NT2/D1 (cell line): ENCODE data around the gene PDE5A.

Experiments used
- DNase-seq: peaks from one replicate; pipeline ENCODE4 v3.0.0-alpha.2; 2011; ENCODE audit warnings: low read depth, low spot score
- H3K27me3 ChIP-seq: 2 replicates; pipeline ENCODE4 v1.6.0; 2011; ENCODE audit warnings: mild to moderate bottlenecking; ENCODE audit not compliant: insufficient read length, insufficient read depth
- H3K36me3 ChIP-seq: 2 replicates; pipeline ENCODE4 v1.6.1; 2011; ENCODE audit warnings: mild to moderate bottlenecking, low read length, mixed read lengths; ENCODE audit not compliant: insufficient read depth, insufficient read length
- H3K4me1 ChIP-seq: 2 replicates; pipeline ENCODE4 v1.5.1; 2011; ENCODE audit not compliant: insufficient read depth, insufficient read length
- H3K4me3 ChIP-seq: 2 replicates; pipeline ENCODE4 v1.5.1; 2011; ENCODE audit warnings: low read depth; ENCODE audit not compliant: insufficient read length
- H3K9ac ChIP-seq: 2 replicates; pipeline ENCODE4 v1.6.0; 2011; ENCODE audit warnings: low read depth; ENCODE audit not compliant: insufficient read length
- H3K9me3 ChIP-seq: 2 replicates; pipeline ENCODE4 v1.5.1; 2011; ENCODE audit warnings: mild to moderate bottlenecking, low read length; ENCODE audit not compliant: insufficient read depth
- SUZ12 ChIP-seq: IDR thresholded peaks from 2 replicates; pipeline ENCODE4 v1.6.1; 2011; ENCODE audit not compliant: insufficient read length, insufficient read depth; ENCODE audit errors: extremely low read depth
- YY1 ChIP-seq: IDR thresholded peaks from 2 replicates; pipeline ENCODE4 v1.6.1; 2011; ENCODE audit not compliant: insufficient read length, insufficient read depth
- ZNF274 ChIP-seq: IDR thresholded peaks from 2 replicates; pipeline ENCODE4 v1.6.1; 2011; ENCODE audit warnings: mild to moderate bottlenecking, low read depth, low read length

The PDE5A gene

GRCh38 chr4:119627267-119628255, 1.0 kb downstream of the PDE5A start:
- Histone ChIP-seq H3K36me3 (no peaks in the 10 kb centered on the region), H3K4me1 (no peaks in the 10 kb centered on the region), H3K27me3 (peaks cover 15% of the 10 kb centered on the region), H3K9ac (peak overlapping the region; percentile 79), H3K9me3 (no peaks in the 10 kb centered on the region), H3K4me3 (peak overlapping the region; percentile 77)
- peak; percentile 32 for DNase-seq
- no peak for TF ChIP-seq YY1
- TF ChIP-seq SUZ12, result no peak

- DNase-seq, result no peak
- Histone ChIP-seq H3K9ac (peak overlapping the region; percentile 79), H3K4me1 (no peaks in the 10 kb centered on the region), H3K4me3 (peak overlapping the region; percentile 77), H3K36me3 (no peaks in the 10 kb centered on the region), H3K27me3 (peaks cover 15% of the 10 kb centered on the region), H3K9me3 (no peaks in the 10 kb centered on the region)
- TF ChIP-seq SUZ12, result no peak
- TF ChIP-seq ZNF274, result no peak
- no peak for TF ChIP-seq YY1
Observed at GRCh38 chr4:119626943-119627266, 1.7 kb downstream of the PDE5A start.

- Histone ChIP-seq H3K9ac (no peak overlapping the region), H3K36me3 (no peaks in the 10 kb centered on the region), H3K27me3 (peaks cover 15% of the 10 kb centered on the region), H3K9me3 (no peaks in the 10 kb centered on the region), H3K4me3 (no peak overlapping the region), H3K4me1 (no peaks in the 10 kb centered on the region)
- TF ChIP-seq ZNF274, result no peak
- no peak for TF ChIP-seq YY1
- TF ChIP-seq SUZ12, result no peak
- no peak for DNase-seq
Observed at GRCh38 chr4:119626420-119626819, 2.2 kb downstream of the PDE5A start.

GRCh38 chr4:119625761-119626160, 2.8 kb downstream of the PDE5A start:
- Histone ChIP-seq H3K4me3 (no peak overlapping the region), H3K36me3 (no peaks in the 10 kb centered on the region), H3K9ac (no peak overlapping the region), H3K9me3 (no peaks in the 10 kb centered on the region), H3K4me1 (no peaks in the 10 kb centered on the region), H3K27me3 (peaks cover 15% of the 10 kb centered on the region)
- no peak for DNase-seq
- TF ChIP-seq SUZ12 (no peak), ZNF274 (no peak), YY1 (no peak)

- Histone ChIP-seq H3K27me3 (peaks cover 8% of the 10 kb centered on the region), H3K36me3 (no peaks in the 10 kb centered on the region), H3K4me3 (no peak overlapping the region), H3K9me3 (no peaks in the 10 kb centered on the region), H3K9ac (no peak overlapping the region), H3K4me1 (no peaks in the 10 kb centered on the region)
- TF ChIP-seq ZNF274 (no peak), SUZ12 (no peak), YY1 (no peak)
- DNase-seq, result no peak
Observed at GRCh38 chr4:119624356-119624755, 4.2 kb downstream of the PDE5A start.

GRCh38 chr4:119623025-119623424, 5.6 kb downstream of the PDE5A start:
- Histone ChIP-seq H3K4me1 (no peaks in the 10 kb centered on the region), H3K27me3 (peaks cover 7% of the 10 kb centered on the region), H3K9ac (no peak overlapping the region), H3K4me3 (no peak overlapping the region), H3K36me3 (no peaks in the 10 kb centered on the region), H3K9me3 (no peaks in the 10 kb centered on the region)
- TF ChIP-seq YY1 (no peak), ZNF274 (no peak), SUZ12 (no peak)
- no peak for DNase-seq

GRCh38 chr4:119615068-119615719, 13.4 kb downstream of the PDE5A start:
- Histone ChIP-seq H3K27me3 (no peaks in the 10 kb centered on the region), H3K9me3 (no peaks in the 10 kb centered on the region; the same call in 1 of the 2 replicates), H3K36me3 (no peaks in the 10 kb centered on the region), H3K4me1 (no peaks in the 10 kb centered on the region), H3K9ac (no peak overlapping the region), H3K4me3 (no peak overlapping the region)
- DNase-seq, result no peak
- TF ChIP-seq SUZ12 (no peak), YY1 (no peak), ZNF274 (no peak)
